ENCODE measurements around the gene STK17A.
A peak's percentile ranks its signal among the peaks of the same experiment; 100 is the strongest.

STK17A gene

DNA sequence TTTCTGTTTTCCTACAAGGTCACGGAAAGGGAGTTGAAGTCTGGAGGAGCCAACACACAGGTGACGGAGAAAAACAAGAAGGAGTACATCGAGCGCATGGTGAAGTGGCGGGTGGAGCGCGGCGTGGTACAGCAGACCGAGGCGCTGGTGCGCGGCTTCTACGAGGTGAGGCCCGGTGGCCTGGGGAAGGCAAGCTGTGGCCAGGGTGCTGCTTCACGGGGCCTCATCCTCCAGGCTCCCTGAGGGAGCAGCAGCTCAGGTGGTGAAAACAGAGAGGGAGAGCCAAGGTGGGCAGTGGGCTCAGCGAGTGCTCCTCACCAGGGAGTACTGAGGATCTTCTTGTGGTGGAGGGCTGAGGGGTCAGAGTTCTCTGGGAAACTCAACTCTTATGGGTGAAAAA, 32.5 kb upstream of the STK17A start:
- H3K27ac ChIP-seq (ENCODE audit: low read length): peak overlapping the region; percentile 17; the same call in 1 of the 2 replicates
- no peaks in the 10 kb centered on the region for H3K79me2 ChIP-seq (ENCODE audit: insufficient read depth, low read length)
- no peak overlapping the region for H2AFZ ChIP-seq (ENCODE audit: low read depth, low read length)
- H3K4me3 ChIP-seq (ENCODE audit: low read depth in 1 of 2, low read length in 2 of 2): no peak overlapping the region
- no peak for ATAC-seq (ENCODE audit: insufficient read depth, low read depth)
- TF ChIP-seq EZH2 (IDR thresholded peaks at IDR 0.05; ENCODE audit: borderline replicate concordance, low read depth, low read length, severe bottlenecking): no peak
- TF ChIP-seq, protein P1, sequence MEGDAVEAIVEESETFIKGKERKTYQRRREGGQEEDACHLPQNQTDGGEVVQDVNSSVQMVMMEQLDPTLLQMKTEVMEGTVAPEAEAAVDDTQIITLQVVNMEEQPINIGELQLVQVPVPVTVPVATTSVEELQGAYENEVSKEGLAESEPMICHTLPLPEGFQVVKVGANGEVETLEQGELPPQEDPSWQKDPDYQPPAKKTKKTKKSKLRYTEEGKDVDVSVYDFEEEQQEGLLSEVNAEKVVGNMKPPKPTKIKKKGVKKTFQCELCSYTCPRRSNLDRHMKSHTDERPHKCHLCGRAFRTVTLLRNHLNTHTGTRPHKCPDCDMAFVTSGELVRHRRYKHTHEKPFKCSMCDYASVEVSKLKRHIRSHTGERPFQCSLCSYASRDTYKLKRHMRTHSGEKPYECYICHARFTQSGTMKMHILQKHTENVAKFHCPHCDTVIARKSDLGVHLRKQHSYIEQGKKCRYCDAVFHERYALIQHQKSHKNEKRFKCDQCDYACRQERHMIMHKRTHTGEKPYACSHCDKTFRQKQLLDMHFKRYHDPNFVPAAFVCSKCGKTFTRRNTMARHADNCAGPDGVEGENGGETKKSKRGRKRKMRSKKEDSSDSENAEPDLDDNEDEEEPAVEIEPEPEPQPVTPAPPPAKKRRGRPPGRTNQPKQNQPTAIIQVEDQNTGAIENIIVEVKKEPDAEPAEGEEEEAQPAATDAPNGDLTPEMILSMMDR (IDR thresholded peaks at IDR 0.05; ENCODE audit: borderline replicate concordance, extremely low read depth, low read length, poor library complexity, severe bottlenecking): no peak
- peaks cover 40% of the 10 kb centered on the region for H3K4me1 ChIP-seq (ENCODE audit: insufficient read depth, low read length)
- no peaks in the 10 kb centered on the region for H3K27me3 ChIP-seq (ENCODE audit: insufficient read depth, low read length, poor library complexity)
- H3K4me2 ChIP-seq (ENCODE audit: insufficient read depth, low read length): no peak overlapping the region
- peak; percentile 2 for DNase-seq
- no peak overlapping the region for H3K9ac ChIP-seq (ENCODE audit: low read depth, low read length)
- no peaks in the 10 kb centered on the region for H4K20me1 ChIP-seq (ENCODE audit: insufficient read depth, low read length)
- no peaks in the 10 kb centered on the region for H3K36me3 ChIP-seq (ENCODE audit: insufficient read depth, low read length)
- H3K9me3 ChIP-seq (ENCODE audit: insufficient read depth, low read length, severe bottlenecking): no peaks in the 10 kb centered on the region

GRCh38 chr7:43552122-43552521, 30.8 kb upstream of the STK17A start:
- no peak overlapping the region for H3K9ac ChIP-seq (ENCODE audit: low read depth, low read length)
- H3K4me1 ChIP-seq (ENCODE audit: insufficient read depth, low read length): peaks cover 53% of the 10 kb centered on the region
- no peaks in the 10 kb centered on the region for H3K9me3 ChIP-seq (ENCODE audit: insufficient read depth, low read length, severe bottlenecking)
- H3K27me3 ChIP-seq (ENCODE audit: insufficient read depth, low read length, poor library complexity): no peaks in the 10 kb centered on the region
- no peak overlapping the region for H3K4me3 ChIP-seq (ENCODE audit: low read depth in 1 of 2, low read length in 2 of 2)
- no peak overlapping the region for H3K4me2 ChIP-seq (ENCODE audit: insufficient read depth, low read length)
- ATAC-seq (ENCODE audit: insufficient read depth, low read depth): no peak
- no peaks in the 10 kb centered on the region for H3K36me3 ChIP-seq (ENCODE audit: insufficient read depth, low read length)
- no peak for TF ChIP-seq EZH2 (IDR thresholded peaks at IDR 0.05; ENCODE audit: borderline replicate concordance, low read depth, low read length, severe bottlenecking)
- TF ChIP-seq, protein P1 (IDR thresholded peaks at IDR 0.05; ENCODE audit: borderline replicate concordance, extremely low read depth, low read length, poor library complexity, severe bottlenecking): no peak
- DNase-seq: peak; percentile 1
- peak overlapping the region; percentile 96 for H3K27ac ChIP-seq (ENCODE audit: low read length)
- no peaks in the 10 kb centered on the region for H4K20me1 ChIP-seq (ENCODE audit: insufficient read depth, low read length)
- no peaks in the 10 kb centered on the region for H3K79me2 ChIP-seq (ENCODE audit: insufficient read depth, low read length)
- no peak overlapping the region for H2AFZ ChIP-seq (ENCODE audit: low read depth, low read length)

DNA sequence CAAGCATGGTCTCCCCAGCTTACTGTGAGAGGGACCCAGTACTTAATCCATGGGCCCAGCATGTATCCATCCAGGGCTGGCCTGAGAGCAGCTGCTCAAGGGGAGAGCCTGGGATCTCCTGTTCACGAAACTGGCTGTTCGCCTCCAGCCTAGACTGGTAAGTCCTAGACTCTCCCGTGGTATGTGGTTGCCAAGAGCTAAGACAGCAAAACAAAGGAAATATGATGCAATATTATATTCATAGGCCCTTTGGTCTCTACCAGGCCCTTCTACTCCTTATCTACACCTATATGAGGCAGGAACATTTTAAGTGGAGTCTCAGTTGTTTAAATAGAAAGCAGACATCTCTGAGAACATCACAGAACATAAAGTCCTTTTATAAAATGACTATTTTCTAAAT, 28.9 kb upstream of the STK17A start:
- Histone ChIP-seq H2AFZ (ENCODE audit: low read depth, low read length) (peak overlapping the region; percentile 66), H3K9me3 (ENCODE audit: insufficient read depth, low read length, severe bottlenecking) (no peaks in the 10 kb centered on the region), H3K36me3 (ENCODE audit: insufficient read depth, low read length) (no peaks in the 10 kb centered on the region), H3K27ac (ENCODE audit: low read length) (peak overlapping the region; percentile 96), H3K4me2 (ENCODE audit: insufficient read depth, low read length) (peak overlapping the region; percentile 61), H3K9ac (ENCODE audit: low read depth, low read length) (peak overlapping the region; percentile 55), H3K4me3 (ENCODE audit: low read depth in 1 of 2, low read length in 2 of 2) (peak overlapping the region in 1 of 2 experiments; percentile 19; a peak in 2 of 4 replicates), H3K4me1 (ENCODE audit: insufficient read depth, low read length) (peaks cover 65% of the 10 kb centered on the region), H3K27me3 (ENCODE audit: insufficient read depth, low read length, poor library complexity) (no peaks in the 10 kb centered on the region), H4K20me1 (ENCODE audit: insufficient read depth, low read length) (no peaks in the 10 kb centered on the region), H3K79me2 (ENCODE audit: insufficient read depth, low read length) (no peaks in the 10 kb centered on the region)
- ATAC-seq (ENCODE audit: insufficient read depth, low read depth) (peak; percentile 82), DNase-seq (peak; percentile 72)
- TF ChIP-seq EZH2 (IDR thresholded peaks at IDR 0.05; ENCODE audit: borderline replicate concordance, low read depth, low read length, severe bottlenecking): no peak
- TF ChIP-seq, protein P1 (IDR thresholded peaks at IDR 0.05; ENCODE audit: borderline replicate concordance, extremely low read depth, low read length, poor library complexity, severe bottlenecking): no peak
